ENCODE results near the gene TMEM271.

DNA sequence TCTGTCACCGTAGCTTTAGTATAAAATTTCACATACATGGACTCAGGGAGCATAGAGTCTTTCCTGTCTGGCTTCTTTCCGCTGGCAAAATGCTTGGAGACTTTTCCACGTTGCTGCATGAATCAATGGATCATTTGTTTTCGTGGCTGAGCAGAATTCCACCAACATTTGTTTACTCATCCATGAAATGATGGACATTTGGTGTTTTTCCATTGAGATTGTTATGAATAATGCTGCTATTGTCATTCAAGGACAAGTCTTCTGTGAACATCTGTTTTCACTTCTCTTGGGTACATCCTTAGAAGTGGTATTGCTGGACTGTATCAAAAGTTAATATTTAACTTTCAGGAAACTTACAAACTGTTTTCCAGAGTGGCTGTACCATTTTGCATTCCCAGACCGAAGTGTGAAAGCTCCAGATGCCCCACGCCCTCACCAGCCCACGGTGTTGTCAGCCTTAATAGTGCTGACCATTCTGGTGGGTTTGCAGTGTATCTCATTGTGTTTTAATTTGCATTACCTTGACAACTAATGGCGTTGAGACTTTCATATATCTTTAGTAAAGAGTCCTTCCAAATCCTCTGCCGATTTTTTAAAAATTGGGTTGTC is 5.8 kb upstream of the TMEM271 start:
- no peak for TF ChIP-seq EP300 (conservative IDR thresholded peaks at IDR 0.05; ENCODE audit: poor library complexity, severe bottlenecking)
- no peak for TF ChIP-seq TAF1 (IDR thresholded peaks at IDR 0.05; ENCODE audit: low read depth)
- TF ChIP-seq SMC3 (conservative IDR thresholded peaks at IDR 0.05; ENCODE audit: poor library complexity) = no peak
- TF ChIP-seq, protein P1, sequence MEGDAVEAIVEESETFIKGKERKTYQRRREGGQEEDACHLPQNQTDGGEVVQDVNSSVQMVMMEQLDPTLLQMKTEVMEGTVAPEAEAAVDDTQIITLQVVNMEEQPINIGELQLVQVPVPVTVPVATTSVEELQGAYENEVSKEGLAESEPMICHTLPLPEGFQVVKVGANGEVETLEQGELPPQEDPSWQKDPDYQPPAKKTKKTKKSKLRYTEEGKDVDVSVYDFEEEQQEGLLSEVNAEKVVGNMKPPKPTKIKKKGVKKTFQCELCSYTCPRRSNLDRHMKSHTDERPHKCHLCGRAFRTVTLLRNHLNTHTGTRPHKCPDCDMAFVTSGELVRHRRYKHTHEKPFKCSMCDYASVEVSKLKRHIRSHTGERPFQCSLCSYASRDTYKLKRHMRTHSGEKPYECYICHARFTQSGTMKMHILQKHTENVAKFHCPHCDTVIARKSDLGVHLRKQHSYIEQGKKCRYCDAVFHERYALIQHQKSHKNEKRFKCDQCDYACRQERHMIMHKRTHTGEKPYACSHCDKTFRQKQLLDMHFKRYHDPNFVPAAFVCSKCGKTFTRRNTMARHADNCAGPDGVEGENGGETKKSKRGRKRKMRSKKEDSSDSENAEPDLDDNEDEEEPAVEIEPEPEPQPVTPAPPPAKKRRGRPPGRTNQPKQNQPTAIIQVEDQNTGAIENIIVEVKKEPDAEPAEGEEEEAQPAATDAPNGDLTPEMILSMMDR (IDR thresholded peaks at IDR 0.05; ENCODE audit: poor library complexity, severe bottlenecking) = no peak
- TF ChIP-seq MXI1 (conservative IDR thresholded peaks at IDR 0.05; ENCODE audit: poor library complexity, severe bottlenecking) = no peak
- TF ChIP-seq RAD21 (conservative IDR thresholded peaks at IDR 0.05) = no peak
- TF ChIP-seq POLR2AphosphoS5 (IDR thresholded peaks at IDR 0.05) = no peak

Measured in neural cell (in vitro differentiated cells).